HT-29 (cell line): ENCODE results near the gene TRAF3IP1. TPM values are rescaled to one million over a fixed set of nuclear protein-coding genes. Genes with fewer than 3 reads are reported as not detected.
"Not testable (repeated sequence)": the region's sequence is repeated elsewhere in the genome, so short reads cannot be mapped to it uniquely, and the experiment has no call there.

Experiments
- DNase-seq: peaks from one replicate; pipeline ENCODE4 v3.0.0-alpha.2; 2015; ENCODE audit warnings: low spot score
- total RNA-seq: library from RNA; depleted of rRNA; stranded (reverse); fragments of >200 nt; shearing (Covaris generic); gene quantifications from 2 replicates; pipeline ENCODE4 v1.2.3, GENCODE V29; 2014; rRNA removed

The TRAF3IP1 gene, protein sequence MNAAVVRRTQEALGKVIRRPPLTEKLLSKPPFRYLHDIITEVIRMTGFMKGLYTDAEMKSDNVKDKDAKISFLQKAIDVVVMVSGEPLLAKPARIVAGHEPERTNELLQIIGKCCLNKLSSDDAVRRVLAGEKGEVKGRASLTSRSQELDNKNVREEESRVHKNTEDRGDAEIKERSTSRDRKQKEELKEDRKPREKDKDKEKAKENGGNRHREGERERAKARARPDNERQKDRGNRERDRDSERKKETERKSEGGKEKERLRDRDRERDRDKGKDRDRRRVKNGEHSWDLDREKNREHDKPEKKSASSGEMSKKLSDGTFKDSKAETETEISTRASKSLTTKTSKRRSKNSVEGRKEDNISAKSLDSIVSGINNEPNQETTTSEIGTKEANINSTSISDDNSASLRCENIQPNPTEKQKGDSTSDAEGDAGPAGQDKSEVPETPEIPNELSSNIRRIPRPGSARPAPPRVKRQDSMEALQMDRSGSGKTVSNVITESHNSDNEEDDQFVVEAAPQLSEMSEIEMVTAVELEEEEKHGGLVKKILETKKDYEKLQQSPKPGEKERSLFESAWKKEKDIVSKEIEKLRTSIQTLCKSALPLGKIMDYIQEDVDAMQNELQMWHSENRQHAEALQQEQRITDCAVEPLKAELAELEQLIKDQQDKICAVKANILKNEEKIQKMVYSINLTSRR
- total RNA-seq = 2.4 and 3.6 TPM in 2 replicates

DNA sequence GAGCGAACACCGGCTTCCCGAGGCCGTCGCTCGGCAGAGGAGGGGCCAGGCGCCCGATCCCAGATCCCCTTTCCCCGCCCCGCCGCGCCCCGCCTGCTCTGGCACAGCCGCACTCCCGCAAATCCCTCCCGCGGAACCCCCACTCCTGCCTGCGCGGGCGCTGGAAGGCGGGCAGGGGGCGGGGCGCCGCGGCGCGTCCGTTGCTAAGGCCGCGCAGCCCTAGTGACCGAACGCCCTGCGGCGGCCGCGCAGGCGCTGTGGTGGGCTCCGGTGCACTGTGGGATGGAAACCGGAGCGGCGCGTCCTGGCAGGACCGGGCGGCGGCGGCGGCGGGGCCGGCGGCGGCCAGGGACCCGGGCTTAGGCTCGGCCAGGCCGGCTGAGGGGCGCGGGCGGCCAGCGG is at the start of gene TRAF3IP1:
Gene TRAF3IP1, plus strand, starts transcription at position 273 of the 402 bp plus-strand sequence. CDS start 145 bp downstream, outside the sequence.
- DNase-seq = peak; percentile 92

DNA sequence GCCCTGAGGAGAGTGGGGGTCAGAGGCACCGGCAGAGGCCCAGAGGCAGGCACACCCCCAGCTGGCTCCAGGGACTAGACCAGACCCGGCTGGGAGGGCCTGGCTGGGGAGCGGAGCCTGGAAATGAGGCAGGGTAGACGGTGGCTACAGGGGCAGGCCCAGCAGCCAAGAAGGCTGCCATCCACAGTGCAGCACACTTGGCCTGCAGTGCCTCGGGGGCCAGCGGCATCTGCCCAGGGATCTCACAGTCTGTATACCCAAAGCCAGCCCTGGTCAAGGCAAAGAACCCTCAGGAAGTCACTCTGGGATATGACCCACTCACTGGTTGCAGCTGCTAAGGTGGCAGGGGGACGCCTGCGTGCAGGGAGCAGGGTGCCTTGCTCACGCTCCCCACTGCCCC is 49.7 kb upstream of the TRAF3IP1 start:
- no peak for DNase-seq

DNA sequence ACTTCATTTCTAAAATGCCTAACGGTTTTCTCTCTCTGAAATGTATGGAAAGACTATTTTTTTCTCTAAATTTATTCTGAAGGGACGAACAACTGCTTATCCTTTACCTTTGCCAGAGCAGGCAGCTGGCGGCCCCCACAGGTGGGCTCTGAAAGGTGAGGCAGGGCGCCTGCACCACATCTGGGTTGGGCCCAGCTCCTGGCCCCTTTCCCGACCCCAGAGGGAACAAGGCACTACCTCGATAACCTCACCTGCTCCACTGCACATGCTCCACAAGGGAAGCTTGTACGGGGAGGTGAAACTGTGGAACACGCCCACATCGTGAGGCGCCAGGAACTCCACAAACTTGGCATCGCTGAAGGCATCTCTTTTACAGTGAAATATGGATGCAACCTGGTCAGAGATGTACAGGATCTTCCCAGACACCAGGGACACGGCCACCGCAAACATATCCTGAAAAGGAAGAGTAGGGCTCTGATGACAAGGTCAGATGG is 49.2 kb upstream of the TRAF3IP1 start:
- DNase-seq = no peak

DNA sequence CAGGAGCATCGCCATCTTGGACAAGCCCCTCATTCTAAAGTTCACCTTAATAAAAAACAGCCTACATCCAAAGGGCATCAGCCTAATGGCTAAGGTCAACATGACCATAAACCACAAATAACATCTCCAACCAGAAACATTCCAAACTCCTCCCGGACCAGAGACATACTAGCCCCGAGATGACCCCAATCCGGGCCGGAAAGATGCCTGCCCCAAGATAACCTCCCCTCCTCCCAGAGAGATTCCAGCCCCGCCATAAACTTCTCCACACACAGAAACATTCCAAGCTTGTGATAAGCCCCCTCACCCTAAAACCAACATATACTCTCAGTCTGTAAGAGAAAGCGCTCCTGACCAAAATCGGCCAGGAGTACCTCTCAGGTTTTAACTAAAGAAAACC is 48.6 kb upstream of the TRAF3IP1 start:
- not testable (repeated sequence) for DNase-seq

DNA sequence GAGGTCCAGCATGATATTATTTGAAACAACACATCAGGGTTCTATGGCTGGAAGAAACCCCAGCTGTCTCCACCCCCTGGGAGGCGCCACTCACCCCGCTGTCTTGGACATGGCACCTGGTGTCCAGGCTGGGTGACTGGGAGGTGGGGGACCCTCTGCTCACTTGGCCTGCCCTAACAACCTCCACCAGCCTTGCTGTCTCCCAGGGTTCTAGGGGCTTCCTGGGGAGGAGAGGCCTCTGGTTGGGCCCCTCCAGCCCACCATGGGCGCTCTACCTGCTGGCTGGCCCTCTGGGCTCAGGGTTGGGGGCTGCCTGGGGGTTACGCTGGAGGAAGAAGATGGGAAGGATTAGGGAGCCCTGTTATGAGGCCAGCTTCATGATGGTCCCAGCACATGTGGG is 48.2 kb upstream of the TRAF3IP1 start:
- no peak for DNase-seq

DNA sequence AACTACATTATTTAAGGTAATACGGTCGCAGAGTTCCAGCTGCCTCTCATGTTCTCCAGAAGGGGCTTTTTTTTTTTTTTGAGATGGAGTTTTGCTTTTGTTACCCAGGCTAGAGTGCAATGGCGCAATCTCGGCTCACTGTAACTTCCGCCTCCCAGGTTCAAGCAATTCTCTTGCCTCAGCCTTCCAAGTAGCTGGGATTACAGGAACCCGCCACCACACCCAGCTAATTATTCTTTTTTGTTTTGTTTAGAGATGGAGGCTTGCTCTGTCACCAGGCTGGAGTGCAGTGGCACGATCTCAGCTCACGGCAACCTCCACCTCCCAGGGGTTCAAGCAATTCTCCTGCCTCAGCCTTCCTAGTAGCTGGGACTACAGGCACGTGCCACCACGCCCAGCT is 46.9 kb upstream of the TRAF3IP1 start:
- DNase-seq = not testable (repeated sequence)

DNA sequence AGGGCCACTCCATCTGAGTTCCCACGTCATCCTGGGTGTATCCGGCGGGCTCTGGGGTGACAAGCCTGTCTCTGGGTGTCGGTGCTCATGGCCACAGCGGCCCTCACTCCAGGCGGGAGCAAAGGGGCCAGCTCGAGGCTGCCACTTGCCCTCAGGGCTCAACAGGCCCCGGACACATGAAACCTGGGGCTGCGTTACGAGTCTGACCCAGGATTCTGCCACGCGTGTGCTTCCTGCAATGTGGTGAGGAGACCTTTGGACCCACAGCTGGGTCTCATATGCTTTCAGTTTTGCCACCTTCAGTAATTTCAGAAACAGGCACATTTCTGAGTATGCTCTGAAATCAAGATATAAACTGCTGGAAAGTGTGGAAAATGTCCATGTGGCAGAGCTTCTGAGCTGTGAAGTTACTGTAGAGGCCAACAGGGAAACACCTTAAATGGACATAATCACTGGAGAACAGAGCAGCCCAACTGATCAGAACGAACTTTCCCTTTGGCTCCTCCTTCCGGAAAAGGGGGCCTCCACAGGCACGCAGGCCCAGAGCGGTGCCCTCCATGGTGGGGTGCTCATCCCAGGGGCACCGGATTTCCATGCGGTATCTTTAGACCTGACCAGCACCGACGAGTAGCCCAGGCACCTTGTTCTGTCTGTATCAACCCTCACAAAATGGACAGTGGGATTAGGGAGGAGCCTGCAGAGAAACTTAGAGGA is 46.0 kb upstream of the TRAF3IP1 start:
- no peak for DNase-seq

DNA sequence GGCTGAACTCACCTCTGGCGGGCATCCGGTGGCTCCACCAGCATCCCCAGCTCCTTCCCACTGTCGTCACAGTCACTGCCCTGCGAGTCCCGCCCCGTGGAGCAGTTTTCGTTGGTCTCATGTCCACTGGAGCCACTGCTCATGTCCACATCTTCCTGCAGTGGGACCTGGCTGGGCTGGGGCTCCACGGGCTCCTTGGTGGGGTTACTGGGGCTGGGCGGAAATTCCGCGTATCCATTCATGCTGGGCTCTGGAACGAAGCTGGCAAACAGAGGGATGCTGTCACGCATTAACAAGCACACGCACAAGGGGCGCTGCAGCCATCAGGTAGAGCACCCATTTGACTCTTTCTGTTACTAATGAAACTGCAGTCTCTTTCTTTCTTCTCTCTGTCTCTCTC is 42.6 kb upstream of the TRAF3IP1 start:
- DNase-seq = no peak

DNA sequence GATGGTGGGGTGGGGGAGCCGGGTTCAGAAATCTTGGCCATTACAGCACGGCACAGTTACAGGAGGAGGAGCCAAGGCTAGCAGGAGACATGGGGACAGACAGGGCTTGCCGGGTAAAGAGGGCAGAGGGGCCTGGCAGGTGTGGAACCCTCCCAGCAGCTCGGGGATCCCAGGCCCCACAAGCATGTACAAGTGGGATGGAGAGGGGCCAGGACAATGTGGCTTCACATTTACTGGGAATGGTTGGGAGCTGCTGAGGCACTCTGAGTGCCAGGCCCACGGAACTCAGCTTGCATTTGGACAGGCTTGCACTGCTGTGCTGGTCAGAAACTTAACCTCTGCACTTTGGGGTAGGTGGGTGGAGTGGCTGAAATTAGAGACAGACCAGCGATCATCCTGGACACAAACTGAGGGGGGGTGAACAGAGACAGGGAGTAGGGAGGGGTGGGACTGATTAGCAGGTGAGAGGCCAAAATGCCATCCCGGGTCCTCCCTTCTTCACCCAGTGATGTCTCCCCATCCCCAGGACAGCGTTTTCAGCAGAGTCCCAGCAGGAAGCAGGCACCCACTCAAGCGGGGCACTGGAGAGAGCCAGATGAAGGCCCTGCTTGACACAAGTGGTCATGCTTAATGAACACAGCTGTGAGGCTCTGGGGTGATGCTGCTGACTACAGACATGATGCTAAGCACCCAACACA is 41.5 kb upstream of the TRAF3IP1 start:
- DNase-seq = no peak

DNA sequence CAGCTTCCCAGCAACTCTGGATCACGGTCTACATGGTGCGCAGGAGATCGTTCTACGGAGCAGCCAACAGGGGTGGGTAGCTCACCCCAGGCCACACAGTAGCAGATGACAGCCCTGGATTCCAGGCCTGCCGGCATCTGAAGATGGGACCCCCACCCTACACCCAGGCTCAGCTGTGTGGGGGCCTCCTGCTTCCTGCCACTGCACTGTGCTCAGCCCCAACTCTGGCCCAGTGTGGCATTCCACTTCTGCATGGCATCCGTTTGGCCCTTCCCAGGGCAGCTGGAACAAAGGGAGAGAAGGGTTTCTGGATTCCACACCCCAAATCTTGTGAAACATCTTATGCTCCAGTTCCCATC is 41.0 kb upstream of the TRAF3IP1 start:
- DNase-seq = no peak

DNA sequence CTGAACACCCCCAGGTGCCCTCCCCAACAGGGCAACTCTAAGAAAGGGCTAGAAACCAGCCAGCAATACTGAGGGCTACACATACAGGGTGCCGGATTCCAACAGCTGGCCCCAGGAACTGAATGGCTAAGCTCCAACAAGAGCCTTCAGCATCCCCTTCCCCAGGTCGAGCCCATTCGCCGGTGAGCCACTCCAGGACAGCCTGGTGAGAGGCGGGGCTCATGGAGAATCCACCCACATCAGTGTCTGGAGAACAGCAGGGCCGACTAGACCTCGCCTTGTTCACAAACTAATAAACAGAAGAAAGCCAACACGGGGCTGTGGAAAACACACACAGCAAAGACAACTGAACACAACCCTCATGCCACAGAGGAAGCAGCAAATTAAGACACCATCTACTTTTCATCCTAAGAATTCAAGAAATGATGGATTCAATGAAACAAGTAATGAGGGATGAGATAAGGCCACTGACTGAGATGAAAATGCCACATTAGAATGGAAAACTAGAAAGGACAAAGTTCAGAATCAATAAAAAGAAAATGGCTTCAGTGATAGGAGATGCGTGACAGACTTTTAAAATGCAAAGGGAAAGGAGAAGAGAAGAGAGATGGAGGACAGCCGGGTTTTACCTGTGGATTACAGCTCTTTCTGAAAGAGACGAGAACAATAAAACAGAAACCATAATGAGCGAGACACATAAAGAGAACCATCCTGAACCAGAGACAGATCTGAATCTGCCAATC is 40.1 kb upstream of the TRAF3IP1 start:
- no peak for DNase-seq

DNA sequence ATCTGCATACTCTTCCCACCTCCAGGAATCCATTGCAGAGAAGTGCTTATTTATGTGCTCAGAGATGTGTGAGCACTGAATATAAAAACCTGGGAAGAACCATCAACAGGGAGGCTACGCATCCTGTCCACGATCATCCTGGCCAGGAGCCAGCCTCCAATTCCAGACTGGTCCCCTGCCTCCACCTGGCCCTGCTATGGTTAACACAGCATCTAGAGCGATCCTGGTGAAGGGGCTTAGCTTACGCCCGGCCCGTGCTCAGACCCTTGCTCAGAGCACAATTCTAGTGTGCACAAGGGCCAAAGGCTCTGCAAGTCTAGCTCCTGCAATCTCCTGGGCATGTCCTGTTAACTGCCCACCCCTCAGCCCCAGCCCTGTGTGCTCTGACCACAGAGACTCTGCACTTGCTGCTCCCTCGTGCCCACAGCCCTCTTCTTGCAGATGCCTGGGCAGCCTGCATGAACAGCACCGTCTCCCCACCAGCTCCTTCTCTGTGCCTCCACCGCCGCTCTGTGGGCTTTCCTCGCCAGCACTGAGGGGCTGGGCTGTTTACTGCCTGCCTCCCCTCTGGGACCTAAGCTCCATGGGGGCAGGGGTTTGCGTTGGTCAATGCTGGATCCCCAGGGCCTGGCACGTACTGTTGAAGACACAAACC is 38.4 kb upstream of the TRAF3IP1 start:
- DNase-seq = no peak

DNA sequence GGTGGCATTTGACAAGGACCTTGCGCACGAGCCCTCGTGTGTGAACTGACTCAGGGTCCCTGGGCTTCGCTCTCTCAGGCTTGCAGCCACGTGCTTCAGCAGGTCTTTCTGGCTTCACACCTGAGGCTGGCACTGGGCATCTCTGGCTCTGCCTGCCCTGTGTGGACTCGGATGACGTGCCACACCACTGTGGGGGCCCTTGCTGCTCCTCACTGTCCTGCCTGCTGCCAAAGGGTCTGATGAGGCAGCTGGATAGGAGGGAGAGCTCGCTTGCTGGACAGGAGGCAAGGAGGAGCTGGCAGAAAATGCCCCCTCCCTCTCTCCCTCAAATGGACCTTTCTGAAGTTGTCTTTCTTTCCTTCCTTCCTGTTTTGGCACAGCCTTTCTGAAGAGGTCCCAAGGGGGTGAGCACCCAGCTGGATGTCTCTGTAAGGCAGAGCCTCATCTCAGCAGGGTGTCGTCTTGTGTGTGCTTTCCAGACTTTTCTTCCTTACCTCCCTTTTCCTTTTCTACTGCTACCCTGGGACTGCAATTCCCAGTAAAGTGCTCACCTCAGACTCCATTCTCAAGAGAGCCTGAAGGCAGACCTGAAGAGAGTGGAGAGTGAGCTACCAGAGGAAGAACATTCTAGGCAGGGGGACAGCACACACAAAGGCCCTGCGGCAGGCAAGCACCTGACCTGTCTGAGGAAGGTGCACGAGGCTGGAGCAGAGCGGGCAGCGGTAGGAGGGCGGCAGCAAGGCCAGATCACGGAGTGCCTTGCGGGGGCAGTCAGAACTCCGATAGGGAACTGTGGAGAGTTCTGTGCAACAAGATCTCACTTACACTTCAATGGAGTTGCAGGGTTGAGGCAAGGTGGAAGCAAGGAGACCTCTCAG is 37.2 kb upstream of the TRAF3IP1 start:
- no peak for DNase-seq

DNA sequence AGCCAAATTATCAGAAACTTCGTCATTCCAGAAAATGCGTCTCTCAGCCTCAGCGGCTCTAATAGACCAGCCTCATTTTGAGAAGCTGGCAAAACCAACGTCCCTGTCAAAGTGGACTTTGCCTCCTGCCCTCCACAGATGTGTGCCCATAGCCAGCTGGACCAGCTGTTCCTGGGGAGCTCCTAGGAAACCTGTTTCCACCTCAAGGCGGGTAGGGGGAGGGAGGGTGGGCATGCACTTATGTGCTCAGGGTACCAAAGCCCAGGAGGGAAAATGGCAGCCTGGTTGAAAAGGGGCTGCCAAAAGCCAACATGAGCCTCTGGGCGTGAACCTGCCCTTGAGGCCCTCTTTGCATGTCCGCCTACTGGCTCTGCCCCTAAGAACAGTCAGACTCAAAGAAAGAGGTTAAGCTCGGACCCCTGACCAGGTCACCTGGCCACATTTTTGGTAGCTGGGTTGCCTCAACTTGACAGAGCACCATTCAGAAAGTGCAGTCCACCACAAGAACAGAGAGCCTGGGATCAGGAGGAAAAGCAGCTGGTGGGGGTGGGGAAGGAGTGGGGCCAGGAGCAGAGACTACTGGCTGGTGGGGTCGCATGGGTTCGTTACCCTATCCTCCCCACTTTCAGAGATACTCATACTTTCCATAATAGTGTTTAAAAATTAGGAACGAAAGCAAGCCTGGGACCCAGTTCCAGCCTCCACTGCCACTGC is 35.4 kb upstream of the TRAF3IP1 start:
- DNase-seq = no peak

DNA sequence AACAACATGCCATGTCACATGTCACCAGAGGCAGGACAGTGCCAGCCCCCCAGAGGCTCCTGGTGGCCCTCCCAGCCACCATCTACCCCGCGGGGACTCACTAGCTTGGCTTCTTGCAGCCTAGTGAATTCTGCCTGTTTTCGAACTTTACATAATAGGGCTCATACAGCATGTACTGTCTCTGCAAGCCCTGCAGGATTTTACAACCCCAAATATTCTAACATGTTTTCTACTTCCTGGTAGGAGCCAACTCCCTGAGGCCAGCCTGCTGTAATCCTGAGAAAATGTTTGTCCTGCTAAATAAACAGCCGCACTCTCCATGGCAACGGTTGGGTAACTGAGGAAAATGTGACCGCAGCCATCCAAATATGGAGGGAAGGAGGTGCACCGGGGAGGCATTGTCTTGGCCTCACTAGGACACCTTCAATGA is 34.6 kb upstream of the TRAF3IP1 start:
- DNase-seq = peak; percentile 97

DNA sequence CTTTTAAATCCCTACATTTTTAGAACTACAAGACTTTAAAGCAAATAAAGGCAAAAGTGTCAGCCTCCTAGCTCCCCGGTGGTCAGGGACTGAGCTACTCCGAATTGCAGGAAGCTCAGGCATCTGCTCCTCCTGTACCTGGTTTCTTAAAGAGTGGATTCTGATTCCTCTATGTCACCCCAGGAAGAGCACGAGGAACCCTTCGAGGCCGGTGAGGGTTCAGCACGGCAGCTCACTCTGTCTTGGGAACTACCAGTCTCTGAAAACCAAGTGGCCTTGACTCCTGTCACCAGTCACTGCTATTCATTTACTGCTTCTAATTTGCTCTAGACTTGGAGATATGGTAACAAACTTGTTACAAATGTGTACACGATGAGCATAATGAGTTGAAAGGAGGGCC is 34.2 kb upstream of the TRAF3IP1 start:
- no peak for DNase-seq

DNA sequence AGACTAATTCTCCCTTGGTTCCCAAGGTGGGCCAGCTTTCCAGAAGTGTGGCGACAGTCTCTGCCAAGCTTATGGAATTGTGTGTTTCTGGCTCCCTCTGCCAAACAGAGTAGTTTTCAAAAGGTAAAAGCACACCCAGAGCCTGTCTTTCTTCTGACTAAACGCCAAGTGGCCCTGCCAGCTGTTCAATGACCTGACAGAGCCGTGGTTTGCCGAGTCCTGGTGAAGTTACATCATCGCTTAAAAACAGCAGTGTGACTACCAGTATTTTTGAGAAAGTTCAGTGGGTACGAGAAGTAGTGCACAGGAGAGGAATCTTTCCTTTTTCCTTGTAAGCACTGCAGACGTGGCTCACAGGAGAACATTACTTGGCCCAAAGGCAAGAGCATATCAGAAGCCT is 33.8 kb upstream of the TRAF3IP1 start:
- peak; percentile 75 for DNase-seq

DNA sequence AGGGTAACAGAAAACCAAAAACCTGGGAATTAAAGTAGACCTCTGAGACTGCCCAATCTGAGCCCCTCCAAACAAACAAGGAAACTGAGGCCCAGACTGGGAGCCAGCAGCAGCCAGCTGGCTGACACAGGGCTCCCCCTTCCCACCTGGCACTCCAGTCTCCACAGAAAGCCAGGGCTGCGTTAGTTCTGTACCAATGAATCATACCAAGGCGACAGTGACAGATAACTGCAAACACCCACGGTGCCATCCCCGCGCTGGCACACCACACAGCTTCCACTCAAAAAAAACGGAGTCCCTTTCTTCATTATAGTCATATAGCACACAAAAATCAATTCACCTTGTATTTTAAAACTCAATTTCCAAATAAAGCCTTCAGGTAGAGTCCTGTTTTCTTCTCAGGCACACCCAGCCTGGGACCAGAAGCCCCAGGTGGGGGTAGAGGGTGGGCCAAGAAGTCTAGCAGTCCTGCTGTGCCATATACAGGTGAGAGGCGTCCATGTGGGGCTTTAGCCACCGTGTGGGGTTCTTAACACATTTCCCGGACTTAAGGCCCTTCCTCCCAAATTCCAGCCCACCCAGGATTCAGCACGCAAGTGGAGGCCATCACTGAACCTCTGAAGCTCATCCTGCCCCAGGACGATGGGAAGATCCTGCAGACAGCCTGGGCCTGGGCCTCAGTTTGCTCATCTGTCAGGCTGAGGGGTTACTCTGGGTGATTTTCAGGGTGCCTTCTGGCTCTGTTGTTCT is 33.2 kb upstream of the TRAF3IP1 start:
- no peak for DNase-seq
